HG03439 (cell line): Measurements from ENCODE around the gene ZSCAN25.
"Not testable (repeated sequence)": the region's sequence is repeated elsewhere in the genome, so short reads cannot be mapped to it uniquely, and the experiment has no call there.

ENCODE experiments used
- ATAC-seq: cut with Tn5 transposase; IDR thresholded peaks from one replicate; pipeline ENCODE4 v1.9.1; 2021; ENCODE audit warnings: mild to moderate bottlenecking, moderate library complexity; ENCODE audit not compliant: unreplicated experiment

Gene ZSCAN25

GRCh38 chr7:99617192-99617781, 541 bp downstream of the ZSCAN25 start:
- ATAC-seq: no peak

- ATAC-seq: no peak
Observed at GRCh38 chr7:99618726-99619125, 2.0 kb downstream of the ZSCAN25 start.

GRCh38 chr7:99619571-99620130, 2.9 kb downstream of the ZSCAN25 start:
- ATAC-seq: no peak

- no peak for ATAC-seq
Observed at GRCh38 chr7:99621271-99621670, 4.5 kb downstream of the ZSCAN25 start.

GRCh38 chr7:99622596-99622995, 5.8 kb downstream of the ZSCAN25 start:
- ATAC-seq: no peak

- ATAC-seq: no peak
Observed at GRCh38 chr7:99623091-99623693, 6.4 kb downstream of the ZSCAN25 start.

- no peak for ATAC-seq
Observed at GRCh38 chr7:99623702-99624447, 7.1 kb downstream of the ZSCAN25 start.

- ATAC-seq: no peak
Observed at GRCh38 chr7:99624484-99624883, 7.7 kb downstream of the ZSCAN25 start.

- no peak for ATAC-seq
Observed at GRCh38 chr7:99625321-99625720, 8.6 kb downstream of the ZSCAN25 start.

GRCh38 chr7:99625961-99626360, 9.2 kb downstream of the ZSCAN25 start:
- ATAC-seq: no peak

GRCh38 chr7:99626661-99627060, 9.9 kb downstream of the ZSCAN25 start:
- ATAC-seq: no peak

GRCh38 chr7:99627513-99627912, 10.8 kb downstream of the ZSCAN25 start:
- ATAC-seq: no peak

GRCh38 chr7:99628471-99629465, 12.0 kb downstream of the ZSCAN25 start:
- no peak for ATAC-seq

GRCh38 chr7:99629643-99630042, 12.9 kb downstream of the ZSCAN25 start:
- no peak for ATAC-seq

- ATAC-seq: no peak
Observed at GRCh38 chr7:99631295-99632109, 14.8 kb downstream of the ZSCAN25 start.

- ATAC-seq: not testable (repeated sequence)
Observed at GRCh38 chr7:99637414-99637813, 20.7 kb downstream of the ZSCAN25 start.

- ATAC-seq: no peak
Observed at GRCh38 chr7:99638731-99639130, 22.0 kb downstream of the ZSCAN25 start.

- ATAC-seq: no peak
Observed at GRCh38 chr7:99639267-99639666, 22.5 kb downstream of the ZSCAN25 start.

GRCh38 chr7:99642027-99642426, 25.3 kb downstream of the ZSCAN25 start:
- no peak for ATAC-seq

GRCh38 chr7:99643464-99643863, 26.7 kb downstream of the ZSCAN25 start:
- ATAC-seq: no peak
